ENCODE measurements around the gene STARD7. TPM values are rescaled to one million over a fixed set of nuclear protein-coding genes. Genes with fewer than 3 reads are reported as not detected.
A peak's percentile ranks its signal among the peaks of the same experiment; 100 is the strongest.

Gene STARD7
- total RNA-seq, 6 experiments from 2014 or later = 52.8 to 83.9 (median 65.4) TPM

GRCh38 chr2:96150791-96151594, 57.6 kb downstream of the STARD7 start:
- Histone ChIP-seq H3K4me1 (no peaks in the 10 kb centered on the region), H3K4me3 (no peak overlapping the region), H3K27me3 (no peaks in the 10 kb centered on the region), H3K27ac (no peak overlapping the region), H3K36me3 (no peaks in the 10 kb centered on the region), H3K9me3 (no peaks in the 10 kb centered on the region)
- intact Hi-C loops (cut with DNase I) = loop anchor here in 1 of 2 donors (10.0 kb wide), 1 partner anchor 354 kb away; the partner anchor contains the start of gene NEURL3
- TF ChIP-seq POLR2A (IDR thresholded peaks at IDR 0.05) = no peak
- TF ChIP-seq CTCF (IDR thresholded peaks at IDR 0.05) = no peak
- DNase-seq (peak in 1 of 3 donors; percentile 13), ATAC-seq (no peak)
- WGBS (ENCODE audit: insufficient coverage, low coverage, low lambda C conversion rate, missing lambda C conversion rate) = 86% methylated on average over 5 of the region's 14 CpGs

GRCh38 chr2:96150007-96150640, 58.5 kb downstream of the STARD7 start:
- WGBS (ENCODE audit: insufficient coverage, low coverage, low lambda C conversion rate, missing lambda C conversion rate) = no CpG with 5 or more reads among the region's 6 CpGs
- H3K4me3 ChIP-seq = no peak overlapping the region
- ATAC-seq = no peak
- H3K27me3 ChIP-seq = no peaks in the 10 kb centered on the region
- intact Hi-C loops (cut with DNase I) = loop anchor here in 1 of 2 donors (10.0 kb wide), 1 partner anchor 355 kb away; the partner anchor contains the start of gene NEURL3
- peak in 1 of 3 donors; percentile 10 for DNase-seq
- H3K9me3 ChIP-seq = no peaks in the 10 kb centered on the region
- no peaks in the 10 kb centered on the region for H3K36me3 ChIP-seq
- no peak overlapping the region for H3K27ac ChIP-seq
- no peak for TF ChIP-seq CTCF (IDR thresholded peaks at IDR 0.05)
- TF ChIP-seq POLR2A (IDR thresholded peaks at IDR 0.05) = no peak
- H3K4me1 ChIP-seq = no peaks in the 10 kb centered on the region

GRCh38 chr2:96148410-96149217, 60.0 kb downstream of the STARD7 start:
- peak; percentile 60 to 84 (median 79) for DNase-seq

More at GRCh38 chr2:96148410-96149217, 60.0 kb downstream of the STARD7 start:
- WGBS (ENCODE audit: insufficient coverage, low coverage, low lambda C conversion rate, missing lambda C conversion rate) = 69% methylated on average over 10 of the region's 29 CpGs
- TF ChIP-seq CTCF (IDR thresholded peaks at IDR 0.05) (no peak), POLR2A (IDR thresholded peaks at IDR 0.05) (peak; percentile 43)
- H3K36me3 ChIP-seq = no peaks in the 10 kb centered on the region
- H3K4me3 ChIP-seq = no peak overlapping the region
- H3K9me3 ChIP-seq = no peaks in the 10 kb centered on the region
- H3K4me1 ChIP-seq = no peaks in the 10 kb centered on the region
- intact Hi-C loops (cut with DNase I) = no loop called here
- no peaks in the 10 kb centered on the region for H3K27me3 ChIP-seq
- no peak overlapping the region for H3K27ac ChIP-seq
- ATAC-seq = peak; percentile 34 to 66 (median 46)

All from right lobe of liver (tissue), 6 donors.